ENCODE results near the gene FAM229A.

DNA sequence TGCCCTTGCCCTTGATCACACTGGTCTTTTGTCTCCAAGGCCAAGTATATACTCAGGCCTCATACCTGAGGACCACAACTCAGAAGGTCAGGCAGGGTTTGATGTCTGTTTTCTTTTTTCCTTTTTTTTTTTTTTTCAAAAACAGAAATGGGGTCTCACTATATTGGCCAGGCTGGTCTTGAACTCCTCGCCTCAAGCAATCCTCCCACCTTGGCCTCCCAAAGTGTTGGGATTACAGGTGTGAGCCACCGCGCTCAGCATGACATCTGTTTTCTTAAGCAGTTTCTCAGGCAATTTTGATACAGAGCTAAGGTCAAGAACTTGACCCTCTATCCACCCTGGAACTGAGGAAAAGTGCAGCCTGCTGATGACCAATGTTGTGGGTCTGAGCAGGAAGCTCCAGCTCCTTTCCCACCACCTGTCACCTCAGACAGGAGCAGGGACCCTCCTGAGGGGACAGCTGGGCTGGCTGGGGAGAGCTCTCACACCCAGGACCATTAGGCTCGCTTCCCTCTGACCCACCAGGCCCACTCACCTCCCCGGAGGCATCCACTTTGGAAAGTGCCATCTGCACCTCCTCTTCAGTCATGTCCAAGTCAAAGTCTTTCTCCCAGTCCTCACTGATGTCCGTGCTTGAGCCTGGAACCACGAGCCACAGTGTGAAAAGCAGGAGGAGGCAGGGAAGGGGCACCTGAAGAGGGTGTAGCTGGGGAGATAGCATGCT, 5.8 kb upstream of the FAM229A start:
- TF ChIP-seq, protein P1, sequence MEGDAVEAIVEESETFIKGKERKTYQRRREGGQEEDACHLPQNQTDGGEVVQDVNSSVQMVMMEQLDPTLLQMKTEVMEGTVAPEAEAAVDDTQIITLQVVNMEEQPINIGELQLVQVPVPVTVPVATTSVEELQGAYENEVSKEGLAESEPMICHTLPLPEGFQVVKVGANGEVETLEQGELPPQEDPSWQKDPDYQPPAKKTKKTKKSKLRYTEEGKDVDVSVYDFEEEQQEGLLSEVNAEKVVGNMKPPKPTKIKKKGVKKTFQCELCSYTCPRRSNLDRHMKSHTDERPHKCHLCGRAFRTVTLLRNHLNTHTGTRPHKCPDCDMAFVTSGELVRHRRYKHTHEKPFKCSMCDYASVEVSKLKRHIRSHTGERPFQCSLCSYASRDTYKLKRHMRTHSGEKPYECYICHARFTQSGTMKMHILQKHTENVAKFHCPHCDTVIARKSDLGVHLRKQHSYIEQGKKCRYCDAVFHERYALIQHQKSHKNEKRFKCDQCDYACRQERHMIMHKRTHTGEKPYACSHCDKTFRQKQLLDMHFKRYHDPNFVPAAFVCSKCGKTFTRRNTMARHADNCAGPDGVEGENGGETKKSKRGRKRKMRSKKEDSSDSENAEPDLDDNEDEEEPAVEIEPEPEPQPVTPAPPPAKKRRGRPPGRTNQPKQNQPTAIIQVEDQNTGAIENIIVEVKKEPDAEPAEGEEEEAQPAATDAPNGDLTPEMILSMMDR (IDR thresholded peaks at IDR 0.05), result no peak
- no peak for TF ChIP-seq POLR2A (IDR thresholded peaks at IDR 0.05)
